Choroid plexus epithelial cell (primary cell): ENCODE data around the gene ZDHHC14.

ENCODE experiments used
- DNase-seq: peaks from one replicate; pipeline ENCODE4 v3.0.0-alpha.2; 2010; ENCODE audit warnings: low read depth
- H3K4me3 ChIP-seq: 2 replicates; pipeline ENCODE4 v1.5.1; 2011; ENCODE audit warnings: low read depth, mild to moderate bottlenecking, control low read depth, low read length, moderate library complexity
- TF ChIP-seq, protein P1 (sequence below): conservative IDR thresholded peaks from 2 replicates; pipeline ENCODE4 v1.5.1; 2011; ENCODE audit warnings: low read depth, mild to moderate bottlenecking, control low read depth, inconsistent platforms, low read length, moderate library complexity

ZDHHC14 gene

DNA sequence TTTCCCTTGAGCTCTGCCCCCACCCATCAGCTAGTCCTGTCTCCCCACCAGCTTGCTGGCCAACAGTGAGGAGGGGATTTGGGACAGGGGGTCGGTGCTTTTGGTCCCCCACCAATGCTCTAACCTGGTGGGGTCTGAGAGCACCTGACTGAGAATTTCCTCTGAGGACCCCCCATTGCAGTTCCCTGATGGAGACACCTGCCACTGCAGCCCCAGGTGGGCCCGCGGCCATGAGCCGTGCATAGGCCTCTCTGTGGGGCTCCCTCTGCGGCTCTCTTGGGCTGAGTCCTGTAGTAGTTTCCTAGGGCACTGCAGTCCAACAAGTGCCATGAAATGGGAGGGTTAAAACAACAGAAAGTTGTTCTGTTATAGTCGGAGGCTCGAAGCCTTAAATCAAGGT lies 269.8 kb downstream of the ZDHHC14 start:
- DNase-seq: no peak
- no peak overlapping the region for H3K4me3 ChIP-seq
- TF ChIP-seq, protein P1, sequence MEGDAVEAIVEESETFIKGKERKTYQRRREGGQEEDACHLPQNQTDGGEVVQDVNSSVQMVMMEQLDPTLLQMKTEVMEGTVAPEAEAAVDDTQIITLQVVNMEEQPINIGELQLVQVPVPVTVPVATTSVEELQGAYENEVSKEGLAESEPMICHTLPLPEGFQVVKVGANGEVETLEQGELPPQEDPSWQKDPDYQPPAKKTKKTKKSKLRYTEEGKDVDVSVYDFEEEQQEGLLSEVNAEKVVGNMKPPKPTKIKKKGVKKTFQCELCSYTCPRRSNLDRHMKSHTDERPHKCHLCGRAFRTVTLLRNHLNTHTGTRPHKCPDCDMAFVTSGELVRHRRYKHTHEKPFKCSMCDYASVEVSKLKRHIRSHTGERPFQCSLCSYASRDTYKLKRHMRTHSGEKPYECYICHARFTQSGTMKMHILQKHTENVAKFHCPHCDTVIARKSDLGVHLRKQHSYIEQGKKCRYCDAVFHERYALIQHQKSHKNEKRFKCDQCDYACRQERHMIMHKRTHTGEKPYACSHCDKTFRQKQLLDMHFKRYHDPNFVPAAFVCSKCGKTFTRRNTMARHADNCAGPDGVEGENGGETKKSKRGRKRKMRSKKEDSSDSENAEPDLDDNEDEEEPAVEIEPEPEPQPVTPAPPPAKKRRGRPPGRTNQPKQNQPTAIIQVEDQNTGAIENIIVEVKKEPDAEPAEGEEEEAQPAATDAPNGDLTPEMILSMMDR: no peak

DNA sequence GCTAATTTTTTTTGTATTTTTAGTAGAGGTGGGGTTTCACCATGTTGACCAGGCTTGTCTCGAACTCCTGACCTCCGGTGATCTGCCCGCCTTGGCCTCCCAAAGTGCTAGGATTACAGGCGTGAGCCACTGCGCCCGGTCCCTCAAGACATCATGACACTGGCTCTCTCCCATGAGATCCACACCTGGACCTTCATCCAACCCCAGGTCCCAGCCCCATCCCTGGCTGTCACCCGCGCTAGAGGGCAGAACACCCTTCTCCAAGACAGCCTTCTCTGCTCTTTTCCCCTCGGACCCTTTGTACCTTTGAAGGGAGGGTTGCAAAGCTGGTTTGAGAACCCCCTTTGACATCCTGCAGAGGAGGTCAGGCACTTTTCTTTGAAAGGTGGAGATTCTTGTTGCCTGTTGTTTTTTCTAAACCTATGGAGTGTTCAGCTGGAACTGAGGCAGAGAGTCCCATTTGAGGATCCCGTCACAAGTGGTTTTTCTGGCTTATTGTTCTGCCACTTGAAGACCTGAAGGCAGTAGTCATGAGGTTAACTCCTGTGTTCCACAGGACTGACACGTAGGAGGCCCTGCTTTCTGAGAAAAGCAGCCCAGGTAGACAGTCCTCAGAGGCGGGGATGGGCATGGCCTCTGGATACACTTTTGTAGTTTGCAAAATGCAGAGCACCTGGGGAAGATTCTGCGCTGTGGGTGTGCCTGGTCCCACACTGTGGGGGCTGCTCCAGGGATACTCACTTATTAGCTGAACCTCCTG lies 270.9 kb downstream of the ZDHHC14 start:
- TF ChIP-seq, protein P1: no peak
- no peak overlapping the region for H3K4me3 ChIP-seq
- DNase-seq: no peak

GRCh38 chr6:157652601-157653363 lies 271.8 kb downstream of the ZDHHC14 start:
- TF ChIP-seq, protein P1: no peak
- H3K4me3 ChIP-seq: no peak overlapping the region
- no peak for DNase-seq

- TF ChIP-seq, protein P1: no peak
- H3K4me3 ChIP-seq: no peak overlapping the region
- DNase-seq: no peak
These were observed 272.5 kb downstream of the ZDHHC14 start for GRCh38 chr6:157653521-157653920.

- no peak for DNase-seq
- no peak overlapping the region for H3K4me3 ChIP-seq
- TF ChIP-seq, protein P1: no peak
These were observed 274.1 kb downstream of the ZDHHC14 start for GRCh38 chr6:157655139-157655538.

- TF ChIP-seq, protein P1: no peak
- no peak for DNase-seq
- no peak overlapping the region for H3K4me3 ChIP-seq
These were observed 275.5 kb downstream of the ZDHHC14 start for GRCh38 chr6:157656437-157656997.

DNA sequence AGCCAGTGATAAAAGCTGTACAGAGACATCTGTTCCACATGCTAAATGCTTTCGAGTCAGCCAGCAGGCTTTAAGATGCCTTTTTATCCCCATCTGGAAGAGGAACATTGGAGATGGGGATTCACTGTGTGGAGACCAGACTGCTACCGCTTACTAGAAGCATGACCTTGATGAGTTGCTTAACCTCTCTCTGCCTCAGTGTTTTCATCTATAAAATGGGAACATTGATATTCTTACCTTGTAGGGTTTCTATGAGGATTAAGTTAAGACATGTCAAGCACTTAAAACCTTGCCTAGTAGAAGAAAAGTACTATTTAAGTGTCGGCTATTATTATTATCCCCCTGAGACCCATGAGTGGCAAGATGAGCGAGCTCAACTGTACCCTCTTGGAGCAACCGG lies 276.8 kb downstream of the ZDHHC14 start:
- TF ChIP-seq, protein P1: no peak
- no peak overlapping the region for H3K4me3 ChIP-seq
- no peak for DNase-seq
